H9 (cell line): ENCODE data around the gene CDC37L1. TPM values are rescaled to one million over a fixed set of nuclear protein-coding genes. Genes with fewer than 3 reads are reported as not detected.

ENCODE experiments used
- DNase-seq: peaks from one replicate; pipeline ENCODE4 v3.0.0-alpha.2; 2017
- H2AFZ ChIP-seq: one replicate; pipeline ENCODE4 v1.6.1; 2013; ENCODE audit warnings: mild to moderate bottlenecking, low read length, control low read depth, moderate library complexity
- H2AK5ac ChIP-seq: 2 replicates; pipeline ENCODE4 v1.6.1; 2013; ENCODE audit warnings: low read length, control low read depth, mixed read lengths; ENCODE audit not compliant: insufficient read length
- H2BK120ac ChIP-seq: one replicate; pipeline ENCODE4 v1.6.1; 2013; ENCODE audit warnings: low read depth, mild to moderate bottlenecking, low read length, control low read depth, inconsistent platforms; ENCODE audit not compliant: poor library complexity, severe bottlenecking
- H2BK12ac ChIP-seq: 2 replicates; pipeline ENCODE4 v1.6.1; 2013; ENCODE audit warnings: low read length, control low read depth, mixed read lengths, low read depth; ENCODE audit not compliant: insufficient read length
- H2BK15ac ChIP-seq: 2 replicates; pipeline ENCODE4 v1.6.1; 2013; ENCODE audit warnings: low read depth, low read length, control low read depth
- H2BK20ac ChIP-seq: one replicate; pipeline ENCODE4 v1.6.1; 2013; ENCODE audit warnings: low read depth, mild to moderate bottlenecking, low read length, control low read depth, inconsistent platforms; ENCODE audit not compliant: poor library complexity, severe bottlenecking
- H2BK5ac ChIP-seq: 2 replicates; pipeline ENCODE4 v1.6.1; 2013; ENCODE audit warnings: low read length, control low read depth, mixed read lengths; ENCODE audit not compliant: insufficient read length
- H3K14ac ChIP-seq: 2 replicates; pipeline ENCODE4 v1.6.1; 2013; ENCODE audit warnings: low read length, control low read depth; ENCODE audit not compliant: insufficient read depth
- H3K18ac ChIP-seq: 2 replicates; pipeline ENCODE4 v1.6.1; 2013; ENCODE audit warnings: low read depth, mild to moderate bottlenecking, mixed read lengths, low read length, control low read depth; ENCODE audit not compliant: insufficient read length
- H3K23ac ChIP-seq: 2 replicates; pipeline ENCODE4 v1.6.1; 2013; ENCODE audit warnings: low read length, control low read depth, mixed read lengths, low read depth; ENCODE audit not compliant: insufficient read length
- H3K23me2 ChIP-seq: 2 replicates; pipeline ENCODE4 v1.6.1; 2013; ENCODE audit warnings: low read depth, mild to moderate bottlenecking, mixed read lengths, low read length, control low read depth; ENCODE audit not compliant: insufficient read length, poor library complexity, severe bottlenecking
- H3K27ac ChIP-seq: 2 replicates; pipeline ENCODE4 v1.5.1; 2013; ENCODE audit warnings: low read length, control low read depth, mixed read lengths, low read depth; ENCODE audit not compliant: insufficient read length
- H3K27me3 ChIP-seq: 2 replicates; pipeline ENCODE4 v1.6.1; 2013; ENCODE audit warnings: low read length, control low read depth, inconsistent platforms; ENCODE audit not compliant: insufficient read depth
- H3K4ac ChIP-seq: 2 replicates; pipeline ENCODE4 v1.6.1; 2013; ENCODE audit warnings: low read depth, mild to moderate bottlenecking, control low read depth, inconsistent platforms, low read length, moderate library complexity
- H3K4me1 ChIP-seq: 2 replicates; pipeline ENCODE4 v1.6.1; 2013; ENCODE audit warnings: low read length, control low read depth, inconsistent platforms; ENCODE audit not compliant: insufficient read depth
- H3K4me2 ChIP-seq: 2 replicates; pipeline ENCODE4 v1.6.1; 2013; ENCODE audit warnings: low read length, control low read depth, mixed read lengths; ENCODE audit not compliant: insufficient read length, insufficient read depth
- H3K56ac ChIP-seq: 2 replicates; pipeline ENCODE4 v1.6.1; 2013; ENCODE audit warnings: low read depth, mild to moderate bottlenecking, mixed read lengths, low read length, control low read depth; ENCODE audit not compliant: insufficient read length
- H3K79me1 ChIP-seq: 2 replicates; pipeline ENCODE4 v1.6.1; 2013; ENCODE audit warnings: low read depth, mild to moderate bottlenecking, moderate library complexity, low read length, control low read depth, inconsistent platforms; ENCODE audit not compliant: insufficient read depth, poor library complexity, severe bottlenecking
- H3K79me2 ChIP-seq: 2 replicates; pipeline ENCODE4 v1.6.1; 2013; ENCODE audit warnings: low read length, control low read depth, inconsistent platforms; ENCODE audit not compliant: insufficient read depth
- H3K9ac ChIP-seq: 2 replicates; pipeline ENCODE4 v1.6.1; 2013; ENCODE audit warnings: low read length, control low read depth, mixed read lengths; ENCODE audit not compliant: insufficient read length; ENCODE audit errors: extremely low read depth
- H3K9me3 ChIP-seq: one replicate; pipeline ENCODE4 v1.6.1; 2013; ENCODE audit warnings: low read depth, low read length, inconsistent platforms; ENCODE audit not compliant: control insufficient read depth
- H3T11ph ChIP-seq: one replicate; pipeline ENCODE4 v1.6.1; 2013; ENCODE audit warnings: mild to moderate bottlenecking, low read length, control low read depth, inconsistent platforms
- H4K20me1 ChIP-seq: one replicate; pipeline ENCODE4 v1.6.1; 2013; ENCODE audit not compliant: control insufficient read depth, insufficient read length, insufficient read depth
- H4K5ac ChIP-seq: 2 replicates; pipeline ENCODE4 v1.6.1; 2013; ENCODE audit warnings: low read depth, mild to moderate bottlenecking, mixed read lengths, low read length, control low read depth; ENCODE audit not compliant: insufficient read length
- H4K8ac ChIP-seq: replicated peaks from 2 replicates; pipeline ENCODE4 v1.6.1; 2013; ENCODE audit warnings: low read length, control low read depth, mixed read lengths, low read depth; ENCODE audit not compliant: insufficient read length
- H4K91ac ChIP-seq: 2 replicates; pipeline ENCODE4 v1.6.1; 2013; ENCODE audit warnings: low read depth, mild to moderate bottlenecking, moderate library complexity, mixed read lengths, low read length, control low read depth; ENCODE audit not compliant: insufficient read length
- H3K27ac Mint-ChIP-seq, 3 experiments: 2 replicates in 2 of 3; 3 replicates in 1 of 3; pipeline ENCODE4 v1.8.0; 2020 to 2021; ENCODE audit warnings: mixed read lengths in 3 of 3, mild to moderate bottlenecking in 1 of 3, moderate library complexity in 1 of 3
- H3K27me3 Mint-ChIP-seq: 2 replicates; pipeline ENCODE4 v1.8.0; 2021; ENCODE audit warnings: low read depth, mild to moderate bottlenecking, moderate library complexity, mixed read lengths
- H3K36me3 Mint-ChIP-seq, 3 experiments: 2 replicates in 2 of 3; 3 replicates in 1 of 3; pipeline ENCODE4 v1.8.0; 2020 to 2021; ENCODE audit warnings: low read depth in 3 of 3, mixed read lengths in 3 of 3; ENCODE audit not compliant: insufficient read depth in 1 of 3
- H3K4me1 Mint-ChIP-seq, 2 experiments: 2 replicates each; pipeline ENCODE4 v1.8.0; 2020; ENCODE audit warnings: mixed read lengths in 2 of 2
- H3K4me3 Mint-ChIP-seq, 2 experiments: 2 replicates in 1 of 2; 3 replicates in 1 of 2; pipeline ENCODE4 v1.8.0; 2020 to 2021; ENCODE audit warnings: mild to moderate bottlenecking in 2 of 2, mixed read lengths in 2 of 2, moderate library complexity in 1 of 2
- H3K9me3 Mint-ChIP-seq, 2 experiments: 2 replicates in 1 of 2; 3 replicates in 1 of 2; pipeline ENCODE4 v1.8.0; 2020; ENCODE audit warnings: mild to moderate bottlenecking in 2 of 2, mixed read lengths in 2 of 2, moderate library complexity in 1 of 2
- WGBS: extraction: QIAGEN DNeasy Blood & Tissue Kit; methylation state at CpG from one replicate; pipeline ENCODE4 v1.1.7; 2013; ENCODE audit warnings: missing lambda C conversion rate, low lambda C conversion rate, mixed read lengths; ENCODE audit not compliant: insufficient read length; ENCODE audit errors: extremely low coverage; 5-methylcytosine and 5-hydroxymethylcytosine counted together
- total RNA-seq: library from RNA; stranded (reverse); gene quantifications from 2 replicates; pipeline ENCODE4 v1.2.1, GENCODE V29; 2021
- TF ChIP-seq, protein P1 (sequence below): fragments of 200-600 bp; sonication (generic); conservative IDR thresholded peaks from 3 replicates; pipeline ENCODE4 v1.8.0; 2021; ENCODE audit warnings: antibody characterized with exemption, mild to moderate bottlenecking

CDC37L1 gene
- total RNA-seq, 1 experiment from 2014 or later: 17.6 TPM

DNA sequence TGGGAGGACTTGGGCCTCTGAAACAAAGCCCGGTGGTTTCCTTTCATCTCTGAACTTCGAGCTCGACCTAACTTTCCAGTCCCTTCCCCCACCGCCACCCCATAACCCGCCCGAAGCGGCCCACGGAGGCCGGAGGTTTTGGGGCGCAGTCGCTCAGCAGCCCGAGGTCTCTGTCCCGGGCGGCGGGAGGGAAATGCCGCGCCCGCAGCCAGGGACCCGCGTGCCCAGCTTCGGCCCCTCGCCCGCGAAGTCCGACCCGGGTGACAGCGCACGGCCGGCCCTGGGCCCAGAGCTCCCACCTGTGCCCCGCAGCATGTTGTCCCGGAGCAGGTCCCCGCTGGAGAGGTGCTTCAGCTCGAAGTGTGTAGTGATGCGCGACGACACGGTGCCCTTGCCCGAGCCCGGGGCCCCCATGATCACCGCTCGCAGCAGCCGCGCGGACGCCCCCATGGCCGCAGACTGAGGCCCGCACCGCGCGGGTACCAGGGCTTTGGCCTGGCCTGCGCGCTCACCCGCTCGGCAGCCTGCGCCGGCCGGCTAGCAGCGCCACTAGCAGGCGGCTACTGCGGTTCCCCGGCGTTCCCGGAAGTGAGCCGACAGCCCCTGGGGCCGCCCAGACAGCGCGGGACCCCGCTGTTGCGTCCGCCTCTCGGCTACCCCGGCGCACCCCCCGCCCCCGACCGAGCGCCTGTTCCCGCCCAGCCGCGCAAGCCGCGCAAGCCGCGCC lies 61.4 kb downstream of the CDC37L1 start, which contains the start of gene AK3:
Gene AK3, minus strand, starts transcription at position 565 of the 727 bp plus-strand sequence. Its CDS starts 115 bp downstream, at position 450.
- no CpG with 5 or more reads among the region's 84 CpGs for WGBS
- no peak within 1 kb of the TSS for H3K27ac ChIP-seq

More for the DNA sequence above, 61.4 kb downstream of the CDC37L1 start, which contains the start of gene AK3:
- Mint-ChIP-seq H3K27me3 (no peaks in the 10 kb centered on the region), H3K27ac (peak within 1 kb of the TSS in 2 of 3 experiments; percentile 56 to 69; a peak in 6 of 7 replicates), H3K4me3 (peak within 1 kb of the TSS; percentile 82 to 87), H3K9me3 (no peaks in the 10 kb centered on the region), H3K4me1 (peaks cover 32 to 36% of the 10 kb centered on the region in 2 experiments), H3K36me3 (peaks cover 0 to 3% (median 0%) of the 10 kb centered on the region in 3 experiments; a peak in 4 of 7 replicates)
- Histone ChIP-seq H4K8ac (no peak within 1 kb of the TSS), H2BK20ac (no peak within 1 kb of the TSS), H3K23me2 (peaks cover 11% of the 10 kb centered on the region), H3K4me1 (peaks cover 10% of the 10 kb centered on the region; the same call in 1 of the 2 replicates), H3K18ac (peak within 1 kb of the TSS; percentile 61), H3K79me1 (peaks cover 3% of the 10 kb centered on the region), H2BK120ac (no peak within 1 kb of the TSS), H3K14ac (peak within 1 kb of the TSS; percentile 71), H3K9me3 (no peaks in the 10 kb centered on the region), H2BK12ac (no peak within 1 kb of the TSS), H2AK5ac (no peak within 1 kb of the TSS), H2BK15ac (no peak within 1 kb of the TSS), H4K91ac (no peak within 1 kb of the TSS), H3T11ph (no peak within 1 kb of the TSS), H2BK5ac (no peak within 1 kb of the TSS), H3K9ac (peak within 1 kb of the TSS; percentile 64), H3K4me2 (peak within 1 kb of the TSS; percentile 82), H3K27me3 (no peaks in the 10 kb centered on the region), H3K23ac (no peak within 1 kb of the TSS), H3K56ac (no peak within 1 kb of the TSS), H3K4ac (no peak within 1 kb of the TSS), H4K20me1 (no peaks in the 10 kb centered on the region), H2AFZ (no peak within 1 kb of the TSS), H4K5ac (no peak within 1 kb of the TSS), H3K79me2 (no peaks in the 10 kb centered on the region; the same call in 1 of the 2 replicates)
- TF ChIP-seq, protein P1, sequence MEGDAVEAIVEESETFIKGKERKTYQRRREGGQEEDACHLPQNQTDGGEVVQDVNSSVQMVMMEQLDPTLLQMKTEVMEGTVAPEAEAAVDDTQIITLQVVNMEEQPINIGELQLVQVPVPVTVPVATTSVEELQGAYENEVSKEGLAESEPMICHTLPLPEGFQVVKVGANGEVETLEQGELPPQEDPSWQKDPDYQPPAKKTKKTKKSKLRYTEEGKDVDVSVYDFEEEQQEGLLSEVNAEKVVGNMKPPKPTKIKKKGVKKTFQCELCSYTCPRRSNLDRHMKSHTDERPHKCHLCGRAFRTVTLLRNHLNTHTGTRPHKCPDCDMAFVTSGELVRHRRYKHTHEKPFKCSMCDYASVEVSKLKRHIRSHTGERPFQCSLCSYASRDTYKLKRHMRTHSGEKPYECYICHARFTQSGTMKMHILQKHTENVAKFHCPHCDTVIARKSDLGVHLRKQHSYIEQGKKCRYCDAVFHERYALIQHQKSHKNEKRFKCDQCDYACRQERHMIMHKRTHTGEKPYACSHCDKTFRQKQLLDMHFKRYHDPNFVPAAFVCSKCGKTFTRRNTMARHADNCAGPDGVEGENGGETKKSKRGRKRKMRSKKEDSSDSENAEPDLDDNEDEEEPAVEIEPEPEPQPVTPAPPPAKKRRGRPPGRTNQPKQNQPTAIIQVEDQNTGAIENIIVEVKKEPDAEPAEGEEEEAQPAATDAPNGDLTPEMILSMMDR: peak; percentile 38; the same call in 1 of the 3 replicates
- DNase-seq: peak; percentile 92
